ENCODE results near the gene GATA2.

Gene GATA2

GRCh38 chr3:128471110-128471509 lies 21.9 kb downstream of the GATA2 start:
- DNase-seq (ENCODE audit: low read depth) = no peak
- in situ Hi-C loops (cut with HindIII; ENCODE audit: low sequenced_read_pairs) = no loop called here
- no peak for TF ChIP-seq CTCF (IDR thresholded peaks at IDR 0.05; ENCODE audit: low read depth, low read length, missing control alignments)
- H3K4me3 ChIP-seq (ENCODE audit: low read depth, low read length) = no peak overlapping the region

- H3K4me3 ChIP-seq (ENCODE audit: low read depth, low read length) = no peak overlapping the region
- DNase-seq (ENCODE audit: low read depth) = no peak
- TF ChIP-seq CTCF (IDR thresholded peaks at IDR 0.05; ENCODE audit: low read depth, low read length, missing control alignments) = no peak
- in situ Hi-C loops (cut with HindIII; ENCODE audit: low sequenced_read_pairs) = no loop called here
Observed at GRCh38 chr3:128470134-128470899, 22.7 kb downstream of the GATA2 start.

GRCh38 chr3:128469556-128469955 lies 23.4 kb downstream of the GATA2 start:
- no peak for DNase-seq (ENCODE audit: low read depth)
- H3K4me3 ChIP-seq (ENCODE audit: low read depth, low read length) = no peak overlapping the region
- in situ Hi-C loops (cut with HindIII; ENCODE audit: low sequenced_read_pairs) = no loop called here
- TF ChIP-seq CTCF (IDR thresholded peaks at IDR 0.05; ENCODE audit: low read depth, low read length, missing control alignments) = no peak

GRCh38 chr3:128468791-128469527 lies 24.0 kb downstream of the GATA2 start:
- TF ChIP-seq CTCF (IDR thresholded peaks at IDR 0.05; ENCODE audit: low read depth, low read length, missing control alignments) = no peak
- no peak overlapping the region for H3K4me3 ChIP-seq (ENCODE audit: low read depth, low read length)
- in situ Hi-C loops (cut with HindIII; ENCODE audit: low sequenced_read_pairs) = no loop called here
- no peak for DNase-seq (ENCODE audit: low read depth)

GRCh38 chr3:128468285-128468790 lies 24.7 kb downstream of the GATA2 start:
- H3K4me3 ChIP-seq (ENCODE audit: low read depth, low read length) = no peak overlapping the region
- TF ChIP-seq CTCF (IDR thresholded peaks at IDR 0.05; ENCODE audit: low read depth, low read length, missing control alignments) = no peak
- DNase-seq (ENCODE audit: low read depth) = no peak
- in situ Hi-C loops (cut with HindIII; ENCODE audit: low sequenced_read_pairs) = no loop called here

GRCh38 chr3:128466840-128467541 lies 26.0 kb downstream of the GATA2 start, which contains the start of gene DNAJB8:
Gene DNAJB8, minus strand, starts transcription at chr3:128466890. Its CDS starts 3,645 bp downstream, at chr3:128463245.
- no peak for TF ChIP-seq CTCF (IDR thresholded peaks at IDR 0.05; ENCODE audit: low read depth, low read length, missing control alignments)
- H3K4me3 ChIP-seq (ENCODE audit: low read depth, low read length) = no peak within 1 kb of the TSS
- in situ Hi-C loops (cut with HindIII; ENCODE audit: low sequenced_read_pairs) = no loop called here
- no peak for DNase-seq (ENCODE audit: low read depth)
